ENCODE data around the gene ARL16. TPM values are rescaled to one million over a fixed set of nuclear protein-coding genes. Genes with fewer than 3 reads are reported as not detected.

ARL16 gene
- total and polyA plus RNA-seq, 2 experiments from 2014 or later: 40.4 to 54.9 TPM

- ATAC-seq (no peak), DNase-seq (ENCODE audit: low spot score) (no peak)
- H3K4me1 Mint-ChIP-seq: no peaks in the 10 kb centered on the region; the same call in 2 of the 3 replicates
- H3K9me3 Mint-ChIP-seq: no peaks in the 10 kb centered on the region; the same call in 2 of the 3 replicates
- TF ChIP-seq JUNB (IDR thresholded peaks at IDR 0.05; ENCODE audit: unreplicated experiment): no peak
- Histone ChIP-seq H3K4me1 (ENCODE audit: insufficient read depth) (no peaks in the 10 kb centered on the region), H3K79me2 (replicated peaks; ENCODE audit: insufficient read depth) (no peaks in the 10 kb centered on the region), H3K4me3 (no peak overlapping the region), H3F3A (replicated peaks; ENCODE audit: low read depth) (no peaks in the 10 kb centered on the region; the same call in 1 of the 2 replicates), H3K9me2 (ENCODE audit: insufficient read depth) (no peaks in the 10 kb centered on the region), H4K20me1 (replicated peaks; ENCODE audit: insufficient read depth) (peaks cover under 1% of the 10 kb centered on the region; the same call in 1 of the 2 replicates), H3K27ac (ENCODE audit: low read depth) (no peak overlapping the region), H3K27me3 (ENCODE audit: insufficient read depth) (no peaks in the 10 kb centered on the region), H3K36me3 (ENCODE audit: insufficient read depth) (no peaks in the 10 kb centered on the region), H2AFZ (no peak overlapping the region), H3K4me2 (no peak overlapping the region)
- no peak overlapping the region for H3K4me3 Mint-ChIP-seq
- H3K27ac Mint-ChIP-seq: no peak overlapping the region
- H3K36me3 Mint-ChIP-seq (ENCODE audit: low read depth): peaks cover 45% of the 10 kb centered on the region
- peaks cover 8% of the 10 kb centered on the region for H3K27me3 Mint-ChIP-seq (ENCODE audit: insufficient read depth, low read depth, poor library complexity)
Observed at GRCh38 chr17:81691608-81692007, 8.0 kb upstream of the ARL16 start.

GRCh38 chr17:81691196-81691595 lies 7.6 kb upstream of the ARL16 start:
- Histone ChIP-seq H3K9me2 (ENCODE audit: insufficient read depth) (no peaks in the 10 kb centered on the region), H3K36me3 (ENCODE audit: insufficient read depth) (no peaks in the 10 kb centered on the region), H3K27ac (ENCODE audit: low read depth) (no peak overlapping the region), H3K4me3 (no peak overlapping the region), H3K79me2 (replicated peaks; ENCODE audit: insufficient read depth) (peaks cover under 1% of the 10 kb centered on the region; the same call in 1 of the 2 replicates), H3K27me3 (ENCODE audit: insufficient read depth) (no peaks in the 10 kb centered on the region), H3F3A (replicated peaks; ENCODE audit: low read depth) (no peaks in the 10 kb centered on the region; the same call in 1 of the 2 replicates), H2AFZ (no peak overlapping the region), H3K4me1 (ENCODE audit: insufficient read depth) (no peaks in the 10 kb centered on the region), H3K4me2 (no peak overlapping the region), H4K20me1 (replicated peaks; ENCODE audit: insufficient read depth) (peaks cover 1% of the 10 kb centered on the region; the same call in 1 of the 2 replicates)
- ATAC-seq (no peak), DNase-seq (ENCODE audit: low spot score) (no peak)
- peaks cover 47% of the 10 kb centered on the region for H3K36me3 Mint-ChIP-seq (ENCODE audit: low read depth)
- peaks cover 8% of the 10 kb centered on the region for H3K27me3 Mint-ChIP-seq (ENCODE audit: insufficient read depth, low read depth, poor library complexity)
- no peaks in the 10 kb centered on the region; the same call in 2 of the 3 replicates for H3K4me1 Mint-ChIP-seq
- H3K9me3 Mint-ChIP-seq: no peaks in the 10 kb centered on the region; the same call in 2 of the 3 replicates
- no peak overlapping the region for H3K27ac Mint-ChIP-seq
- H3K4me3 Mint-ChIP-seq: no peak overlapping the region
- TF ChIP-seq NANOG (IDR thresholded peaks at IDR 0.05; ENCODE audit: borderline replicate concordance) (no peak), EZH2phosphoT487 (IDR thresholded peaks at IDR 0.05; ENCODE audit: unreplicated experiment) (no peak), POLR2AphosphoS5 (IDR thresholded peaks at IDR 0.05; ENCODE audit: low read depth) (no peak), ZNF462 (CRISPR knock-in tag; IDR thresholded peaks at IDR 0.05) (no peak), REST (IDR thresholded peaks at IDR 0.05; ENCODE audit: unreplicated experiment) (no peak), ZNF114 (CRISPR knock-in tag; IDR thresholded peaks at IDR 0.05) (no peak), CTCF (conservative IDR thresholded peaks at IDR 0.05; ENCODE audit: low read depth in 2 of 2) (no peak), EZH2 (IDR thresholded peaks at IDR 0.05; ENCODE audit: low read depth, unreplicated experiment) (no peak)

All from GM23338 (cell line).